ENCODE measurements around the gene CLASP1. TPM values are rescaled to one million over a fixed set of nuclear protein-coding genes. Genes with fewer than 3 reads are reported as not detected.

The CLASP1 gene
- total and polyA plus RNA-seq, 2 of the 8 experiments (the other 6 are each of a cell fraction or from before 2014, with no cell fraction given): 7.3 to 53.9 TPM

DNA sequence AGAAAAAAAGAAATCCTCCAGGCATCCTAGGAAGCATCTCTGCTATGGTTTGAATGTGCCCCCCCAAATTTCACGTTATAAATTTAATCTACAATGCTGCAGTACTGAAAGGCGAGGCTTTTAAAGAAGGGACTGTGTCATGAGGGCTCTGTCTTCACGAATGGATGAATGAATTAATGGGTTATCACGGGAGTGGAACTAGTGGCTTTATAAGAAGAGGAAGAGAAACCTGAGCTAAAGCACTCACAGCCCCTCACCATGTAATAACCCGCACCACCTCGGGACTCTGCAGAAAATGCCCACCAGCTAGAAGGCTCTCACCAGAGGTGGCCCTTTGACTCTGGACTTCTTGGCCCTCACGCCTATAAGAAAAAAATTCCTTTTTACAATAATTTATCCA is 90.9 kb downstream of the CLASP1 start:
- DNase-seq (ENCODE audit: low read depth in 1 of 2, low spot score in 2 of 2) (no peak), FAIRE-seq (no peak)
- Histone ChIP-seq H3K36me3 (ENCODE audit: control insufficient read depth in 2 of 4, insufficient read depth in 4 of 4, low read length in 3 of 4) (no peaks in the 10 kb centered on the region), H4K8ac (ENCODE audit: extremely low read depth, insufficient read depth, low read length) (no peak overlapping the region), H2AFZ (ENCODE audit: low read length) (no peak overlapping the region), H2BK5ac (ENCODE audit: low read depth, low read length) (no peak overlapping the region), H3K56ac (replicated peaks; ENCODE audit: insufficient read length, low read depth, low read length) (no peak overlapping the region), H3K9me3 (ENCODE audit: insufficient read depth in 2 of 2, low read depth in 1 of 2, low read length in 1 of 2) (no peaks in the 10 kb centered on the region), H3K27me3 (replicated peaks in 1 of 4; ENCODE audit: control insufficient read depth in 3 of 4, extremely low read depth in 1 of 4, insufficient read depth in 3 of 4, low read length in 3 of 4) (no peaks in the 10 kb centered on the region), H3K4ac (replicated peaks; ENCODE audit: insufficient read length, low read depth, low read length) (no peak overlapping the region), H2AK5ac (ENCODE audit: low read depth, low read length) (no peak overlapping the region), H4K20me1 (replicated peaks in 1 of 2; ENCODE audit: control insufficient read depth in 1 of 2, insufficient read depth in 2 of 2, low read length in 2 of 2) (peaks cover 0 to 4% of the 10 kb centered on the region in 2 experiments), H4K91ac (replicated peaks; ENCODE audit: insufficient read length, low read length) (no peak overlapping the region), H3K27ac (ENCODE audit: low read depth, low read length) (no peak overlapping the region), H3K18ac (ENCODE audit: extremely low read depth, low read length) (no peak overlapping the region), H4K5ac (ENCODE audit: insufficient read length, low read depth, low read length) (no peak overlapping the region), H2BK12ac (ENCODE audit: low read depth, low read length) (no peak overlapping the region), H2BK20ac (ENCODE audit: low read length) (no peak overlapping the region), H3K4me3 (ENCODE audit: extremely low read depth in 1 of 4, insufficient read depth in 2 of 4, low read depth in 3 of 4, low read length in 4 of 4) (no peak overlapping the region), H3K79me1 (ENCODE audit: low read depth, low read length) (peaks cover 9% of the 10 kb centered on the region; the same call in 1 of the 2 replicates), H3K14ac (ENCODE audit: insufficient read length) (no peak overlapping the region), H3K4me1 (replicated peaks in 1 of 4; ENCODE audit: control insufficient read depth in 3 of 4, insufficient read depth in 4 of 4, low read length in 3 of 4) (peaks cover 0 to 7% (median 4%) of the 10 kb centered on the region in 4 experiments; a peak in 4 of 7 replicates), H3K23me2 (ENCODE audit: low read depth, low read length) (no peaks in the 10 kb centered on the region), H3K4me2 (ENCODE audit: insufficient read depth in 1 of 2, low read depth in 2 of 2, low read length in 2 of 2) (no peak overlapping the region), H2BK120ac (replicated peaks; ENCODE audit: low read depth, low read length) (no peak overlapping the region), H2BK15ac (ENCODE audit: low read length) (no peak overlapping the region), H3K23ac (ENCODE audit: insufficient read length) (no peak overlapping the region), H3K9ac (replicated peaks in 1 of 4; ENCODE audit: extremely low read depth in 1 of 4, low read depth in 3 of 4, low read length in 3 of 4) (no peak overlapping the region), H3K79me2 (ENCODE audit: control insufficient read depth in 1 of 2, insufficient read depth in 2 of 2, low read length in 2 of 2) (peaks cover 0 to 48% of the 10 kb centered on the region in 2 experiments; a peak in 3 of 4 replicates)
- ChIA-PET POLR2A (ENCODE audit: partially characterized antibody) (interaction anchor here (0.6 to 0.9 kb wide), 2 partner anchors 20 to 90 kb away, joined by 3 read pairs; no protein-coding TSS in a partner anchor), CTCF (ENCODE audit: partially characterized antibody) (interaction anchor here (1.0 kb wide), 1 partner anchor 17 kb away, joined by 3 read pairs; no protein-coding TSS in a partner anchor)
- 81% methylated on average over 7 of the region's 7 CpGs; no CpG with 5 or more reads in 1 of the 2 experiments for WGBS, 2 experiments (ENCODE audit: extremely low coverage in 1 of 2, insufficient coverage in 1 of 2, insufficient read length in 1 of 2, insufficient replicate concordance in 2 of 2, low coverage in 1 of 2, low lambda C conversion rate in 2 of 2, missing lambda C conversion rate in 1 of 2)
- no peak for TF ChIP-seq CBX8 (IDR thresholded peaks at IDR 0.05; ENCODE audit: borderline replicate concordance, low read depth, low read length)
- TF ChIP-seq TBP (IDR thresholded peaks at IDR 0.05; ENCODE audit: low read depth, low read length): no peak
- TF ChIP-seq SIRT6 (IDR thresholded peaks at IDR 0.05; ENCODE audit: low read length): no peak
- no peak for TF ChIP-seq POLR2A (IDR thresholded peaks at IDR 0.05; ENCODE audit: control extremely low read depth in 1 of 2, low read depth in 2 of 2, low read length in 2 of 2)
- TF ChIP-seq TAF7 (optimal IDR thresholded peaks at IDR 0.05; ENCODE audit: borderline replicate concordance, low read depth, low read length): no peak
- no peak for TF ChIP-seq MAFK (IDR thresholded peaks at IDR 0.05; ENCODE audit: low read depth, low read length)
- no peak for TF ChIP-seq RXRA (IDR thresholded peaks at IDR 0.05; ENCODE audit: insufficient read depth, low read depth, low read length)
- TF ChIP-seq, protein P1, sequence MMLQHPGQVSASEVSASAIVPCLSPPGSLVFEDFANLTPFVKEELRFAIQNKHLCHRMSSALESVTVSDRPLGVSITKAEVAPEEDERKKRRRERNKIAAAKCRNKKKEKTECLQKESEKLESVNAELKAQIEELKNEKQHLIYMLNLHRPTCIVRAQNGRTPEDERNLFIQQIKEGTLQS (IDR thresholded peaks at IDR 0.05; ENCODE audit: insufficient read depth, low read depth, low read length): no peak
- no peak for TF ChIP-seq YY1 (IDR thresholded peaks at IDR 0.05; ENCODE audit: low read depth, low read length)
- no peak for TF ChIP-seq SRF (IDR thresholded peaks at IDR 0.05; ENCODE audit: low read depth, low read length)
- no peak for TF ChIP-seq TCF12 (IDR thresholded peaks at IDR 0.05; ENCODE audit: low read depth, low read length)
- no peak for TF ChIP-seq HDAC6 (IDR thresholded peaks at IDR 0.05; ENCODE audit: low read depth, low read length)
- no peak for TF ChIP-seq SIX5 (IDR thresholded peaks at IDR 0.05; ENCODE audit: low read depth, low read length)
- TF ChIP-seq CEBPB (IDR thresholded peaks at IDR 0.05; ENCODE audit: low read depth, low read length): no peak
- TF ChIP-seq RAD21 (IDR thresholded peaks at IDR 0.05 in 1 of 2, conservative IDR thresholded peaks at IDR 0.05 in 1 of 2; ENCODE audit: low read depth in 2 of 2, low read length in 2 of 2): no peak

All from H1 (cell line).